Kidney (tissue), 14 donors: ENCODE measurements around the gene LIMS2. TPM values are rescaled to one million over a fixed set of nuclear protein-coding genes. Genes with fewer than 3 reads are reported as not detected.
A peak's percentile ranks its signal among the peaks of the same experiment; 100 is the strongest.

ENCODE experiments used
- DNase-seq, 5 donors: peaks; one replicate each; pipeline ENCODE4 v3.0.0-alpha.2; 2013 to 2020
- FAIRE-seq: peaks from 2 replicates; lab custom pipeline; 2012; peaks lifted over from hg19 to GRCh38; lab: Jason Lieb, UNC
- H3K27ac ChIP-seq, 2 donors: one replicate each; pipeline ENCODE4 v1.7.0; 2013; ENCODE audit warnings: low read depth in 2 of 2, low read length in 2 of 2, inconsistent platforms in 1 of 2
- H3K27me3 ChIP-seq: one replicate; pipeline ENCODE4 v1.7.1; 2013; ENCODE audit warnings: low read length, inconsistent platforms; ENCODE audit not compliant: control insufficient read depth, insufficient read depth
- H3K36me3 ChIP-seq, 3 donors: one replicate each; pipeline versions ENCODE4 v1.7.0 to v1.7.1; 2013; ENCODE audit warnings: low read length in 3 of 3, control low read depth in 1 of 3, inconsistent platforms in 1 of 3; ENCODE audit not compliant: insufficient read depth in 3 of 3, control insufficient read depth in 2 of 3
- H3K4me1 ChIP-seq, 3 donors: one replicate each; pipeline versions ENCODE4 v1.7.0 to v1.7.1; 2013; ENCODE audit warnings: low read length in 3 of 3, inconsistent platforms in 1 of 3, low read depth in 1 of 3; ENCODE audit not compliant: control insufficient read depth in 2 of 3, insufficient read depth in 2 of 3
- H3K4me3 ChIP-seq, 3 donors: one replicate each; pipeline versions ENCODE4 v1.7.0 to v1.8.1; 2013; ENCODE audit warnings: low read length in 3 of 3, control low read depth in 1 of 3, inconsistent platforms in 1 of 3
- H3K9ac ChIP-seq, 3 donors: one replicate each; pipeline versions ENCODE4 v1.7.0 to v1.7.1; 2013; ENCODE audit warnings: low read length in 3 of 3, control low read depth in 1 of 3, inconsistent platforms in 1 of 3
- H3K9me3 ChIP-seq, 3 donors: one replicate each; pipeline versions ENCODE4 v1.7.0 to v1.7.1; 2013; ENCODE audit warnings: low read length in 3 of 3, control low read depth in 1 of 3, inconsistent platforms in 1 of 3; ENCODE audit not compliant: control insufficient read depth in 2 of 3, insufficient read depth in 1 of 3
- intact Hi-C: fragments of 100-400 bp; cut with DNase I; formaldehyde crosslinking; loops from one replicate; pipeline ENCODE4 v1.11.1; 2022
- polyA plus RNA-seq: library from polyadenylated mRNA; stranded (reverse); fragments of 350-450 nt; fragmentation: Illumina TruSeq; extraction: RNeasy Lipid Tissue Mini Kit (QIAGEN cat#74804); gene quantifications from one replicate; pipeline ENCODE4 v1.2.3, GENCODE V29; 2014; ENCODE audit warnings: low read depth, low replicate concordance; ENCODE audit not compliant: insufficient read depth
- total RNA-seq: library from RNA; stranded (reverse); fragmentation: NEBNext Ultra II Directional; extraction: Animal tissue kit (Norgen Biotek cat#: 25700); gene quantifications from one replicate; pipeline ENCODE4 v1.2.1, GENCODE V29; 2021
- TF ChIP-seq, protein P1 (sequence below): IDR thresholded peaks from 3 replicates; pipeline ENCODE4 v1.5.1; 2012; ENCODE audit warnings: mild to moderate bottlenecking, moderate library complexity, borderline replicate concordance; ENCODE audit not compliant: insufficient read depth; ENCODE audit errors: extremely low read depth
- donor health status: control.
- donor health status: control.
- donor health status: control.
- donor health status: control.
- donor health status: control.
- donor health status: DM: yes; HTN: yes; CAD: no.
- donor health status: Normal renal cell carcinoma (clear cell type).

The LIMS2 gene
- total and polyA plus RNA-seq, 2 donors from 2014 or later = 101 to 107 TPM

DNA sequence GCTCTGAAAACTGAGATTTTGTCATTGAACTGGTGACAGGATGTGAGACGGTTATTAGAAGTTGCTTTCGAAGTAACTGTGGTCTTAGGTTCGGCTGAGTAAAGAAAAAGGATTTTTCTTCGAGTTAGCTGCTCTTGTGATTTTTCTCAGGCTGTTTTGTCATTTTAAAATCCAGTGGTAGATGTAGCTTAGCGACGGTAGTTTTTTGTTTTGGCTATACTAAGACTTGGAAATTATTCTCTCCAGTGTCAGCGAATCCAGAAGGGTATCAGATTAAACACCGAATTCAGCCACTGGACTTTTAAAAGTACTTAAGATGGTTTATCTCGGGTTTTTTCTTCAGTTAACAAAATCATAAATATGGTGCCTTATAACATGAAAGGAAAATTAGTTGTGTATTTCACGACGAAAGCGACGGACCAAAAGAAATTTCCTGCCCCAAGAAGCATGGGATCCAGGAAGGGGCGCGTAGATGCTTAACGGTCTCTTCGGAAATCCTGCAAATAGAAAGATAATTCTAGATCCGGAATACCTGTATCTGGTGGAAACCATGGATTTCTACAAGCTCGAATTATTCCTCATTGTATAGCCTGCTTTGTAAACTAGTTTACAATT lies 27.2 kb upstream of the LIMS2 start:
- TF ChIP-seq, protein P1, sequence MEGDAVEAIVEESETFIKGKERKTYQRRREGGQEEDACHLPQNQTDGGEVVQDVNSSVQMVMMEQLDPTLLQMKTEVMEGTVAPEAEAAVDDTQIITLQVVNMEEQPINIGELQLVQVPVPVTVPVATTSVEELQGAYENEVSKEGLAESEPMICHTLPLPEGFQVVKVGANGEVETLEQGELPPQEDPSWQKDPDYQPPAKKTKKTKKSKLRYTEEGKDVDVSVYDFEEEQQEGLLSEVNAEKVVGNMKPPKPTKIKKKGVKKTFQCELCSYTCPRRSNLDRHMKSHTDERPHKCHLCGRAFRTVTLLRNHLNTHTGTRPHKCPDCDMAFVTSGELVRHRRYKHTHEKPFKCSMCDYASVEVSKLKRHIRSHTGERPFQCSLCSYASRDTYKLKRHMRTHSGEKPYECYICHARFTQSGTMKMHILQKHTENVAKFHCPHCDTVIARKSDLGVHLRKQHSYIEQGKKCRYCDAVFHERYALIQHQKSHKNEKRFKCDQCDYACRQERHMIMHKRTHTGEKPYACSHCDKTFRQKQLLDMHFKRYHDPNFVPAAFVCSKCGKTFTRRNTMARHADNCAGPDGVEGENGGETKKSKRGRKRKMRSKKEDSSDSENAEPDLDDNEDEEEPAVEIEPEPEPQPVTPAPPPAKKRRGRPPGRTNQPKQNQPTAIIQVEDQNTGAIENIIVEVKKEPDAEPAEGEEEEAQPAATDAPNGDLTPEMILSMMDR = no peak
- Histone ChIP-seq H3K4me3 (peak overlapping the region; percentile 58 to 96 (median 65)), H3K4me1 (peaks cover 0 to 14% (median 14%) of the 10 kb centered on the region in 3 donors), H3K9me3 (no peaks in the 10 kb centered on the region), H3K27me3 (no peaks in the 10 kb centered on the region), H3K27ac (peak overlapping the region; percentile 94 to 97), H3K9ac (peak overlapping the region; percentile 45 to 86 (median 50)), H3K36me3 (peaks cover 0 to 6% (median 2%) of the 10 kb centered on the region in 3 donors)
- intact Hi-C loops = no loop called here
- DNase-seq = no peak
- FAIRE-seq = no peak

DNA sequence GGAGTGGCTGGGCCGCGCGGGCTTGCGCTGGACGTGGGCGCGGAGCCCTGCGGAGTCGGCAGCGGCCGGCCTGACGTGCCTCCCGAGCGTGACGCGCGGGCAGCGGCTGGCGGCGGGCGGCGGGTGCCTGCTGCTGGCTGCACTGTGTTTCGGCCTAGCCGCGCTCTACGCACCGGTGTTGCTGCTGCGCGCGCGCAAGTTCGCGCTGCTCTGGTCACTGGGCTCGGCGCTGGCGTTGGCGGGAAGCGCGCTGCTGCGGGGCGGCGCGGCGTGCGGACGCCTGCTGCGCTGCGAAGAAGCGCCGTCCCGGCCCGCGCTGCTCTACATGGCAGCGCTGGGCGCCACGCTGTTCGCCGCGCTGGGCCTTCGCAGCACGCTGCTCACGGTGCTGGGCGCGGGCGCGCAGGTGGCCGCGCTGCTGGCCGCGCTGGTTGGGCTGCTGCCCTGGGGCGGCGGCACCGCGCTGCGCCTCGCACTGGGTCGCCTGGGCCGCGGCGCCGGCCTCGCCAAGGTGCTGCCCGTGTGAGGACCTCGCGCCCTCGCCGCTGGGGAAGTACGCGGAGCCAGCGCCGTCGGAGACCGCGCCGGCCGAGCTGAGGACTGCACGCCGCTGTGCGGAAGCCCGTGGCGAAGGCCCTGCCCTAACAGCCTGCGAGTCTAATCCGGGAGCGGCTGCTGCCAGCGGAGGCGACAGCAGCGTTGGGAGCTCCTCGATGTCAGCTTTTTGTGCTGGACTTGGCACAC lies 26.5 kb upstream of the LIMS2 start:
- Histone ChIP-seq H3K9me3 (no peaks in the 10 kb centered on the region), H3K4me1 (peaks cover 0 to 14% (median 14%) of the 10 kb centered on the region in 3 donors), H3K4me3 (peak overlapping the region; percentile 65 to 96 (median 85)), H3K36me3 (peaks cover 0 to 2% (median 0%) of the 10 kb centered on the region in 3 donors), H3K27ac (peak overlapping the region; percentile 94 to 97), H3K27me3 (no peaks in the 10 kb centered on the region), H3K9ac (peak overlapping the region; percentile 45 to 86 (median 50))
- intact Hi-C loops = no loop called here
- TF ChIP-seq, protein P1 = no peak
- FAIRE-seq (no peak), DNase-seq (peak; percentile 83 to 94 (median 88))

- Histone ChIP-seq H3K4me1 (peaks cover 0 to 14% (median 14%) of the 10 kb centered on the region in 3 donors), H3K27me3 (no peaks in the 10 kb centered on the region), H3K27ac (peak within 1 kb of the TSS; percentile 94 to 97), H3K36me3 (peaks cover 0 to 2% (median 0%) of the 10 kb centered on the region in 3 donors), H3K9me3 (no peaks in the 10 kb centered on the region), H3K9ac (peak within 1 kb of the TSS; percentile 70 to 89 (median 84)), H3K4me3 (peak within 1 kb of the TSS; percentile 72 to 96 (median 85))
- TF ChIP-seq, protein P1 = no peak
- intact Hi-C loops = no loop called here
- FAIRE-seq (no peak), DNase-seq (peak; percentile 96 to 98 (median 96))
Measured at GRCh38 chr2:127701193-127701650, 25.9 kb upstream of the LIMS2 start, which contains the start of gene SFT2D3. Gene SFT2D3 (plus strand): TSS chr2:127701497. CDS start chr2:127701529, 32 bp downstream.
